ENCODE data around the gene ZNF148. TPM values are rescaled to one million over a fixed set of nuclear protein-coding genes. Genes with fewer than 3 reads are reported as not detected.

ZNF148 gene
- polyA plus RNA-seq, 3 donors: 6.5 to 48.4 (median 34.1) TPM

GRCh38 chr3:125403789-125404188 is 28.7 kb upstream of the ZNF148 start:
- H4K20me1 ChIP-seq (ENCODE audit: insufficient read depth, low read length): no peaks in the 10 kb centered on the region
- H3K9me3 Mint-ChIP-seq: peaks cover 0 to 5% (median 2%) of the 10 kb centered on the region in 7 donors
- H3K4me1 Mint-ChIP-seq: no peaks in the 10 kb centered on the region
- no peaks in the 10 kb centered on the region for H3K36me3 ChIP-seq (replicated peaks in 1 of 2; ENCODE audit: control insufficient read depth in 1 of 2, insufficient read depth in 2 of 2, low read length in 2 of 2)
- no peak overlapping the region for H3K27ac ChIP-seq (ENCODE audit: low read depth in 1 of 2, low read length in 2 of 2)
- no peak overlapping the region for H2AFZ ChIP-seq (ENCODE audit: insufficient read depth, low read depth, low read length, poor library complexity, severe bottlenecking)
- peaks cover 2 to 9% (median 7%) of the 10 kb centered on the region in 3 donors for H3K27me3 Mint-ChIP-seq (ENCODE audit: low read depth in 3 of 3)
- H3K36me3 Mint-ChIP-seq: no peaks in the 10 kb centered on the region
- no peaks in the 10 kb centered on the region for H3K9me3 ChIP-seq (replicated peaks in 1 of 2; ENCODE audit: control insufficient read depth in 1 of 2, insufficient read depth in 1 of 2, low read length in 2 of 2)
- intact Hi-C loops (cut with micrococcal nuclease): no loop called here
- no peaks in the 10 kb centered on the region for H3K4me1 ChIP-seq (ENCODE audit: control insufficient read depth in 1 of 2, insufficient read depth in 2 of 2, low read length in 2 of 2)
- 40% methylated on average over 1 of the region's 2 CpGs for whole genome bisulfite sequencing (ENCODE audit: insufficient coverage)
- H3K27me3 ChIP-seq (ENCODE audit: control insufficient read depth in 2 of 2, insufficient read depth in 2 of 2, low read length in 2 of 2): no peaks in the 10 kb centered on the region
- no peak overlapping the region for H3K4me2 ChIP-seq (replicated peaks; ENCODE audit: extremely low read depth, low read length, poor library complexity, severe bottlenecking)
- no peak overlapping the region for H3K27ac Mint-ChIP-seq
- no peak overlapping the region for H3K4me3 Mint-ChIP-seq
- H3K4me3 ChIP-seq (replicated peaks in 1 of 3; ENCODE audit: low read depth in 2 of 3, low read length in 3 of 3): no peak overlapping the region
- DNase-seq: no peak
- H3K79me2 ChIP-seq (ENCODE audit: insufficient read depth, low read length): no peaks in the 10 kb centered on the region
- no peak for TF ChIP-seq CTCF (IDR thresholded peaks at IDR 0.05)
- no peak overlapping the region for H3K9ac ChIP-seq (ENCODE audit: insufficient read depth, low read length, poor library complexity, severe bottlenecking)

- Mint-ChIP-seq H3K27ac (no peak overlapping the region), H3K4me3 (no peak overlapping the region), H3K9me3 (peaks cover 0 to 5% (median 2%) of the 10 kb centered on the region in 7 donors), H3K4me1 (no peaks in the 10 kb centered on the region), H3K36me3 (no peaks in the 10 kb centered on the region), H3K27me3 (ENCODE audit: low read depth in 3 of 3) (peaks cover 6 to 16% (median 13%) of the 10 kb centered on the region in 3 donors)
- Histone ChIP-seq H3K4me2 (replicated peaks; ENCODE audit: extremely low read depth, low read length, poor library complexity, severe bottlenecking) (no peak overlapping the region), H3K4me3 (replicated peaks in 1 of 3; ENCODE audit: low read depth in 2 of 3, low read length in 3 of 3) (no peak overlapping the region), H3K9ac (ENCODE audit: insufficient read depth, low read length, poor library complexity, severe bottlenecking) (no peak overlapping the region), H4K20me1 (ENCODE audit: insufficient read depth, low read length) (no peaks in the 10 kb centered on the region), H3K4me1 (ENCODE audit: control insufficient read depth in 1 of 2, insufficient read depth in 2 of 2, low read length in 2 of 2) (no peaks in the 10 kb centered on the region), H3K27me3 (ENCODE audit: control insufficient read depth in 2 of 2, insufficient read depth in 2 of 2, low read length in 2 of 2) (no peaks in the 10 kb centered on the region), H3K79me2 (ENCODE audit: insufficient read depth, low read length) (no peaks in the 10 kb centered on the region), H3K9me3 (replicated peaks in 1 of 2; ENCODE audit: control insufficient read depth in 1 of 2, insufficient read depth in 1 of 2, low read length in 2 of 2) (no peaks in the 10 kb centered on the region), H3K36me3 (replicated peaks in 1 of 2; ENCODE audit: control insufficient read depth in 1 of 2, insufficient read depth in 2 of 2, low read length in 2 of 2) (no peaks in the 10 kb centered on the region), H3K27ac (ENCODE audit: low read depth in 1 of 2, low read length in 2 of 2) (no peak overlapping the region), H2AFZ (ENCODE audit: insufficient read depth, low read depth, low read length, poor library complexity, severe bottlenecking) (no peak overlapping the region)
- no peak for DNase-seq
- TF ChIP-seq CTCF (IDR thresholded peaks at IDR 0.05): no peak
- intact Hi-C loops (cut with micrococcal nuclease): no loop called here
- 92% methylated on average over 2 of the region's 2 CpGs for WGBS (ENCODE audit: insufficient coverage)
Observed at GRCh38 chr3:125402639-125403038, 27.5 kb upstream of the ZNF148 start.
